Measurements from ENCODE around the gene CAV3. TPM values are rescaled to one million over a fixed set of nuclear protein-coding genes. Genes with fewer than 3 reads are reported as not detected.
A peak's percentile ranks its signal among the peaks of the same experiment; 100 is the strongest.

Gene CAV3
- total and polyA plus RNA-seq, 10 donors = 0.11 TPM; not detected in 9

GRCh38 chr3:8767256-8767666, 33.7 kb downstream of the CAV3 start:
- intact Hi-C loops (cut with DNase I; ENCODE audit: low total_unique reads) = no loop called here
- Histone ChIP-seq H3K4me1 (peaks cover 11 to 31% (median 26%) of the 10 kb centered on the region in 6 donors), H3K4me3 (peak overlapping the region in 5 of 8 donors; percentile 17 to 65 (median 44)), H3K36me3 (no peaks in the 10 kb centered on the region), H3K27me3 (replicated peaks in 1 of 7) (peaks cover 0 to 49% (median 35%) of the 10 kb centered on the region in 7 donors), H3K9me3 (no peaks in the 10 kb centered on the region), H3K27ac (no peak overlapping the region)
- 32 to 68% (median 44%) methylated on average over 30 to 37 of the region's 37 CpGs for WGBS, 5 donors
- DNase-seq = no peak
- TF ChIP-seq CTCF (IDR thresholded peaks at IDR 0.05 in 8 of 11, conservative IDR thresholded peaks at IDR 0.05 in 3 of 11) (no peak), POLR2AphosphoS5 (IDR thresholded peaks at IDR 0.05) (no peak), POLR2A (IDR thresholded peaks at IDR 0.05) (no peak)

GRCh38 chr3:8767667-8768363, 34.2 kb downstream of the CAV3 start:
- H3K27me3 ChIP-seq (replicated peaks in 1 of 7) = peaks cover 0 to 49% (median 35%) of the 10 kb centered on the region in 7 donors
- 1 to 7% (median 4%) methylated on average over 30 to 74 of the region's 74 CpGs for WGBS, 5 donors
- peaks cover 11 to 31% (median 26%) of the 10 kb centered on the region in 6 donors for H3K4me1 ChIP-seq
- DNase-seq = no peak
- H3K9me3 ChIP-seq = no peaks in the 10 kb centered on the region
- no peak overlapping the region for H3K27ac ChIP-seq
- H3K4me3 ChIP-seq = peak overlapping the region in 7 of 8 donors; percentile 17 to 65 (median 35)
- no peak for TF ChIP-seq POLR2AphosphoS5 (IDR thresholded peaks at IDR 0.05)
- TF ChIP-seq POLR2A (IDR thresholded peaks at IDR 0.05) = no peak
- TF ChIP-seq CTCF (IDR thresholded peaks at IDR 0.05 in 8 of 11, conservative IDR thresholded peaks at IDR 0.05 in 3 of 11) = no peak
- intact Hi-C loops (cut with DNase I; ENCODE audit: low total_unique reads) = no loop called here
- H3K36me3 ChIP-seq = no peaks in the 10 kb centered on the region

- 2 to 9% (median 6%) methylated on average over 26 to 36 of the region's 36 CpGs for WGBS, 5 donors
- intact Hi-C loops (cut with DNase I; ENCODE audit: low total_unique reads) = no loop called here
- Histone ChIP-seq H3K27ac (no peak overlapping the region), H3K4me1 (peaks cover 11 to 31% (median 26%) of the 10 kb centered on the region in 6 donors), H3K36me3 (no peaks in the 10 kb centered on the region), H3K9me3 (no peaks in the 10 kb centered on the region), H3K4me3 (peak overlapping the region in 7 of 8 donors; percentile 25 to 65 (median 35)), H3K27me3 (replicated peaks in 1 of 7) (peaks cover 0 to 49% (median 35%) of the 10 kb centered on the region in 7 donors)
- no peak for DNase-seq
- TF ChIP-seq POLR2A (IDR thresholded peaks at IDR 0.05) = no peak
- TF ChIP-seq CTCF (IDR thresholded peaks at IDR 0.05 in 8 of 11, conservative IDR thresholded peaks at IDR 0.05 in 3 of 11) = no peak
- TF ChIP-seq POLR2AphosphoS5 (IDR thresholded peaks at IDR 0.05) = no peak
Measured at GRCh38 chr3:8768364-8769087, 34.9 kb downstream of the CAV3 start.

Data from spleen (tissue), 11 donors.